Femur (tissue), 1 donor: Measurements from ENCODE around the gene SUCO.
"Not testable (repeated sequence)": the region's sequence is repeated elsewhere in the genome, so short reads cannot be mapped to it uniquely, and the experiment has no call there.

Experiments used
- DNase-seq: peaks from one replicate; pipeline ENCODE4 v3.0.0-alpha.2; 2017

SUCO gene, protein sequence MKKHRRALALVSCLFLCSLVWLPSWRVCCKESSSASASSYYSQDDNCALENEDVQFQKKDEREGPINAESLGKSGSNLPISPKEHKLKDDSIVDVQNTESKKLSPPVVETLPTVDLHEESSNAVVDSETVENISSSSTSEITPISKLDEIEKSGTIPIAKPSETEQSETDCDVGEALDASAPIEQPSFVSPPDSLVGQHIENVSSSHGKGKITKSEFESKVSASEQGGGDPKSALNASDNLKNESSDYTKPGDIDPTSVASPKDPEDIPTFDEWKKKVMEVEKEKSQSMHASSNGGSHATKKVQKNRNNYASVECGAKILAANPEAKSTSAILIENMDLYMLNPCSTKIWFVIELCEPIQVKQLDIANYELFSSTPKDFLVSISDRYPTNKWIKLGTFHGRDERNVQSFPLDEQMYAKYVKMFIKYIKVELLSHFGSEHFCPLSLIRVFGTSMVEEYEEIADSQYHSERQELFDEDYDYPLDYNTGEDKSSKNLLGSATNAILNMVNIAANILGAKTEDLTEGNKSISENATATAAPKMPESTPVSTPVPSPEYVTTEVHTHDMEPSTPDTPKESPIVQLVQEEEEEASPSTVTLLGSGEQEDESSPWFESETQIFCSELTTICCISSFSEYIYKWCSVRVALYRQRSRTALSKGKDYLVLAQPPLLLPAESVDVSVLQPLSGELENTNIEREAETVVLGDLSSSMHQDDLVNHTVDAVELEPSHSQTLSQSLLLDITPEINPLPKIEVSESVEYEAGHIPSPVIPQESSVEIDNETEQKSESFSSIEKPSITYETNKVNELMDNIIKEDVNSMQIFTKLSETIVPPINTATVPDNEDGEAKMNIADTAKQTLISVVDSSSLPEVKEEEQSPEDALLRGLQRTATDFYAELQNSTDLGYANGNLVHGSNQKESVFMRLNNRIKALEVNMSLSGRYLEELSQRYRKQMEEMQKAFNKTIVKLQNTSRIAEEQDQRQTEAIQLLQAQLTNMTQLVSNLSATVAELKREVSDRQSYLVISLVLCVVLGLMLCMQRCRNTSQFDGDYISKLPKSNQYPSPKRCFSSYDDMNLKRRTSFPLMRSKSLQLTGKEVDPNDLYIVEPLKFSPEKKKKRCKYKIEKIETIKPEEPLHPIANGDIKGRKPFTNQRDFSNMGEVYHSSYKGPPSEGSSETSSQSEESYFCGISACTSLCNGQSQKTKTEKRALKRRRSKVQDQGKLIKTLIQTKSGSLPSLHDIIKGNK (N-terminal part only)

DNA sequence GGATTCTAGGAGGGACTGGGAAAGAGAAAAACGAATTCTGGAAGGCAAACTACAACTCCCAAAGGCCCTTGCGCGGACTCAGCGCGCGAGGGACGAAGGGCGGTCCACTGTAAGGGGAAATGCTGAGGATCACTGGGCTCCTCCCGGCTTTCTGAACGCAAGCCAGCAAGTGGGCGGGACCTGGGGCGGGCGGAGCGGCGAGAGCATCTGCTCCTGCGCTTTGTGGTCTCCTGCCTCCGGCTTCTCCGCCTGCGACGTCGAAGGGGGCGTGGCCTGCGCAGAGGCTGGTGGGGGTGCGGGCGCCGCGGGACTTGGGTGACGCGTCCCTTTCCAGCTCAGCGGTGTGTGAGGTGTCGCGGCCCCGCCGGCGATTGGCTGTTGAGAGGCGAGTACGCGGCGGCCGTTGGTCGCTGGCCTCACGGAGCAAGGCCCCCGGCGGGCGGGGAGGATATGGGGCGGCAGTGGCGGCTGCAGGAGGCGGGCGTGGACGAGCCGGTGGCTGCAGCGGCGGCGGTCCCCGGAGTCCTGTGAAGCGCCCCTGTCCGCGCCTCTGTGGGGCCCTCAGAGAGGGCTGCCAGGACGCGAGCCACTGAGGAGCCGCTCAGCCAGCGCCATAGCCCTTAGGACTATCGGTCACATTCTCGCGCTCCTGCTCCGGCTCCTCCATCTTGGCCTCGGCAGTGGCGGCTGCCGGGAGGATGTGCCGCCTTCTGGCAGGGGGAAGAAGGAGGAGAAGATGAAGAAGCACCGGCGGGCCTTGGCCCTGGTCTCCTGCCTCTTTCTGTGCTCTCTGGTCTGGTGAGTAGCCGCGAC lies at the start of gene SUCO:
TSS of gene SUCO (plus strand) at position 451 of the 813 bp plus-strand sequence. CDS start at position 737, 286 bp downstream.
- DNase-seq: peak; percentile 100

- no peak for DNase-seq
These were observed 49.5 kb upstream of the SUCO start for GRCh38 chr1:172483448-172483847.

- no peak for DNase-seq
These were observed 48.7 kb upstream of the SUCO start for GRCh38 chr1:172484252-172484651.

DNA sequence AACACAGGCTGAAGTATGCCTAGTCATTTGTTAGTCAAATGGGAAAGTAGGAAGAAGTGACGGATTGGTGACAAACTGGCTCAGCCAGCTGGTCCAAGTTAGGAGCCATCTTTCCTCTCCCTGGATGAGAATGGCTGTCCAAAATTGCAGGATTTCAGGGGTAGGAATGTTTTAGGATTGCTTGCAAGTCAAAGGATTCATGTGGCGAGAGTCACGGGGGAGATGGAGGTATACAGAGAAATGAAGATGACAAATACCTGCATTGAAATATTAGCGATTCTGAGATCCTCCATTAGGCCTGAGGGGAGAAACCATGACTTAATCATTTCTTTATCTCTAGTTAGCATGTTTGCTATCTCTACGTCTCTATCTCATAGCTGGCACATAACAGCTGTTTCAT lies 47.3 kb upstream of the SUCO start:
- no peak for DNase-seq

- DNase-seq: no peak
These were observed 46.0 kb upstream of the SUCO start for GRCh38 chr1:172486805-172487454.

GRCh38 chr1:172487550-172487949 lies 45.4 kb upstream of the SUCO start:
- no peak for DNase-seq

DNA sequence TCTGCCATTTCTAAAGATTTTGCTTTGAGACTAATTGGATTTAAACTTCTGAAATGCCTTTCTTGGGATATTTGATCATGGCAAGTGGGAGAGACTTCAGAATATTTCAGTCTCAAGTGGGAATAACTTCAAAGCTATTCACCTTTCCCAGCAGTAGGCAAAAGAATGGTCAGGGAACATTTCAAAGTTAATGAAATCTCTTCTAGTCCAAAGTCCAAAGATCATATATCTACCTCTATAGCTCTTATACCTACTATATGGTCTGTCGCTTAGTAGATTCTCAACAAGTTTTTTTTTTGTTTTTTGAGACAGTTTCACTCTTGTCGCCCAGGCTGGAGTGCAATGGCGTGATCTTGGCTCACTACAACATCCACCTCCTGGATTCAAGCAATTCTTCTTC lies 44.6 kb upstream of the SUCO start:
- no peak for DNase-seq

DNA sequence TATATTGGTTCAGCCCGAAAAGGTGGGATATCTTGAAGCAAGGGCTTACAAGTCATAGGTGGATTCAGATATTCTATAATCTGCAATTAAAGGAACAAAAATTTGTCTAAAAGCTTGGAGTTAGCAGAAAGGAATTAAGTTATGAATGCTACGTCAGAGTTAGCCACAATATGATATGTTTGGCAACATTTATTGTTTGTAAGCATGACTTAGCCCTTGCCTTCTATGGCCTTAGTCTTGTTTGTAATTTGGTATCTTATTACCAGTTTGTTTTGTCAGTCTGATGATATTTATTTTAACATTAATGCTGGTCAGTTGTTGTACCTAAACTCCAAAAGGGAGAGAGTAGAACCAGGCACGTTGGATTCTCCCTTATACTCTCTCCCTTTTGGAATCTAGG lies 43.1 kb upstream of the SUCO start:
- no peak for DNase-seq

DNA sequence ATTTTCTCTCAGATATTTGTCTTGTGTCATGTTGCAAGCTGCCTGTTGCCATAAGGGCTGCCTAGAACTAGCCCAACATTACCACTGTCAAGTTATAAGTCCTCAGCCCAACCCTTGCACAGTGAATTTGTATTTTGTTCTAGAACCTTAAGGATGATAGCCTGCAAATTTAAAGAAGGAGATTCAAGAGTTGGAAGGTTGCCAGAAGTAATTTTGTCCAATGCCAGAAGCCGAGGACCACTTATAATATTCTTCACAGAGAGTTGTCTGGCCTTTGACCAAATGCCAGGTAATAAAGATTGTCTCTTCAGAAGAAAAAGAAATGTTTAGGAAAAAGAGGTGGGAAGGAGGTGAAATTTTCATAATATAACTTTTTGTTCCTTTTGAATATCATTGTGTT lies 40.5 kb upstream of the SUCO start:
- no peak for DNase-seq

- no peak for DNase-seq
These were observed 38.8 kb upstream of the SUCO start for GRCh38 chr1:172494166-172494565.

DNA sequence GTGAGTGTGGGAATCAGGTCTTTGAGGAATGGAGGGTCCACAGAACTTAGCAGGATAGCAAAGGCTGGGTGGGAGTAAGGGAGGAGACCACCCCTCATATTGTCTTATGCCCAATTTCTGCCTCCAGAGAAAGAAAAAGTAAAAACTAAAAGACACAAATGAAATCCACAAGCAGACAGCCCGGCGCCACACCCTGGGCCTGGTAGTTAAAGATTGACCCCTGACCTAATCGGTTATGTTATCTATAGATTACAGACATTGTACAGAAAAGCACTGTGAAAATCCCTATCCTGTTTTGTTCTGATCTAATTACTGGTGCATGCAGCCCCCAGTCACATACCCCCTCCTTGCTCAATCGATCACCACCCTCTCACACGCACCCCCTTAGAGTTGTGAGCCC lies 36.8 kb upstream of the SUCO start:
- not testable (repeated sequence) for DNase-seq

GRCh38 chr1:172496678-172497077 lies 36.3 kb upstream of the SUCO start:
- DNase-seq: no peak

GRCh38 chr1:172497230-172497629 lies 35.7 kb upstream of the SUCO start:
- DNase-seq: no peak

DNA sequence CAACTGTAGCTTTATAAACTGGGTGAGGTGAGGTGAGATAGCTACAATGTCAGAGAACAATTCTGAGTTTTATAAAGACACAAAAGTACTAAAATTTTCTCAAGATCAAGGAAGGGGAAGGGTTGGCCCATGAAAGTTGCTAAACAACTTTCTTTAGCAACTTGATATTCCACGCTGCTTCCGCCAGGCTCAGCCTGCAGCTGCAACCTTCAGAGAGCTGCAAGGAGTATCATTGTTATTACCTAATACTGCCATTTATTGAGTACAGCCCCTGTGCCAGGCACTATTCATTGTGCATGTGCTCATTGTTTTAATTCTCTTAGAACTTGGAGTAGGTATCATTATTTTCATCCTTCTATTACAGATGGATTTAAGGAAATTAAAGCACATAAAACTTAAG lies 34.1 kb upstream of the SUCO start:
- DNase-seq: no peak

- no peak for DNase-seq
These were observed 33.3 kb upstream of the SUCO start for GRCh38 chr1:172499636-172500141.

- no peak for DNase-seq
These were observed 32.7 kb upstream of the SUCO start for GRCh38 chr1:172500207-172500606.

- no peak for DNase-seq
These were observed 25.2 kb upstream of the SUCO start for GRCh38 chr1:172507741-172508140.

DNA sequence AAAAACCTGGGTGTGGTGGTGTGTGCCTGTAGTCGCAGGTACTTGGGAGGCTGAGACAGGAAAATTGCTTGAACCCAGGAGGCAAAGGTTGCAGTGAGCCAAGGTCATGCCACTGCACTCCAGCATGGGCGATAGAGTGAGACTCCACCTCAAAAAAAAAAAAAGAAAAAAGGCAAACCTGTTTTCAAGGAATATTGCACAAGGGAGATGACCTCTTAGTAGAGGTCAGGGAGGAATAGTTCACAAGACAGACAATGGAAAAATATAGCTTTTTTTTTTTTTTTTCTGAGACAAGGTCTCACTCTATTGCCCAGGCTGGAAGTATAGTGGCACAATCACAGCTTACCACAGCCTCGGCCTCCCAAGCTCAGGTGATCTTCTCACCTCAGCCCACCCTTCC lies 22.5 kb upstream of the SUCO start:
- no peak for DNase-seq

DNA sequence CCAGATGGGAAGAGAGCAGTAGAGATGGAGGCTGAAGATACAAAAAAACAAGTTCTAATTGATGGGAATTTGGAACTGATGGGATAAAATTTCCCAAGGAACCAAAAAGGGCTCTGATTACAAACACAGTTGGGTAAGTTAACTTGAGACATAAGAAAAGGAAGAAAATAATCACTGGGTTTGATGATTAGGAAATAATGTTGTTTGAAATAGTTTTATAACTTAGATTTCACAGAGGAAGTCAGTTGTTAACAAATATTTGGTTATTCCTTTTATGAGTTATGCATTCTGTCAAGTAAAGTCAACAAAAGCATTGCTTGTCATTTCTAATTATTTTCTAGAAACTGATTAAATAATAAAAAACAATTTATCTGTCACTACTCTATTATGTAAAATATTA lies 20.4 kb upstream of the SUCO start:
- no peak for DNase-seq

DNA sequence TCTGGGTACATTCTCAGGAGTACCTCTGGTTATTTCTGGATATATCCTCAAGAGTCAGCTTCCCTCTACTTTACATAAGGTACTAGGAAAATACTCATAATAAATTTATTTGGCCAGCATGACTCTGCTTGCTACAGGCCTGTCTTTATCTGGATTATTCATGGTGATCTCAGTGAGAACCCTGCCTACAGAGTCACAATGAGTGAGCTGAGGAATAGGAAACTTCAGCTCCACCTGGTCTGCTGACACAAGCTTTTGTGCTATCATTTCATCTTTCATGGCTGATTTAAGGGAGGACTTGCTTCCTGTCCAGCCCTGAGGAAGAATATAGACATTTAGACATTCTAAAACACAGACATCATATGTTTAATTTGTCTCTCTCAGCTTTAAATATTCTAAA lies 19.5 kb upstream of the SUCO start:
- DNase-seq: no peak

GRCh38 chr1:172514108-172514507 lies 18.8 kb upstream of the SUCO start:
- DNase-seq: no peak

- DNase-seq: no peak
These were observed 17.5 kb upstream of the SUCO start for GRCh38 chr1:172515436-172515835.
